ENCODE measurements around the gene PLA2G2D. TPM values are rescaled to one million over a fixed set of nuclear protein-coding genes. Genes with fewer than 3 reads are reported as not detected.
"Not testable (repeated sequence)": the region's sequence is repeated elsewhere in the genome, so short reads cannot be mapped to it uniquely, and the experiment has no call there.

The PLA2G2D gene
- total and polyA plus RNA-seq, 2 experiments from 2014 or later: not detected

DNA sequence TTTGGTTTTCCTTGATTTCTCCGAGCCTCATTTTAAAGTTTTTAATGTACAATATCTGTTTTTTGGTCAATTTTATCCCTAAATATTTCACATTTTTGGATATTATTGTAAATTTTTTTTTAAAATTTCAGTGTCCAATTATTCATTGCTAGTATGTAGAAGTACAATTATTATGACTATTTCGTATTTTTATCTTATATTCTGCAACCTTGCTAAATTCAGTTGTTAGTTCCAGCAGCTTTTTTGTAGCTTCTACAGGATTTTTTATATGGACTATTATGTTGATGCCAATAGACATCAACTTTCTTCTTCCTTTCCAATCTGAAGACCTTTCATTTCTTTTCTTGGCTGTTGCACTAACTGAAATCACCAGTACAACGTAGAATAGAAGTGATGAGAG is 15.7 kb upstream of the PLA2G2D start:
- Histone ChIP-seq H3K27me3 (no peaks in the 10 kb centered on the region), H3K36me3 (replicated peaks; ENCODE audit: insufficient read depth, low read depth) (no peaks in the 10 kb centered on the region), H4K20me1 (ENCODE audit: insufficient read depth, poor library complexity, severe bottlenecking) (no peaks in the 10 kb centered on the region), H3K27ac (no peak overlapping the region), H3K4me2 (no peak overlapping the region), H3K79me2 (no peaks in the 10 kb centered on the region), H2AFZ (no peak overlapping the region), H3K4me3 (no peak overlapping the region), H3K4me1 (ENCODE audit: insufficient read depth) (no peaks in the 10 kb centered on the region), H3K9me3 (ENCODE audit: low read depth) (no peaks in the 10 kb centered on the region), H3K9me2 (replicated peaks; ENCODE audit: insufficient read depth) (no peaks in the 10 kb centered on the region)
- DNase-seq (ENCODE audit: low spot score): no peak
- no peak for TF ChIP-seq EZH2 (IDR thresholded peaks at IDR 0.05; ENCODE audit: borderline replicate concordance)
- TF ChIP-seq, protein P1, sequence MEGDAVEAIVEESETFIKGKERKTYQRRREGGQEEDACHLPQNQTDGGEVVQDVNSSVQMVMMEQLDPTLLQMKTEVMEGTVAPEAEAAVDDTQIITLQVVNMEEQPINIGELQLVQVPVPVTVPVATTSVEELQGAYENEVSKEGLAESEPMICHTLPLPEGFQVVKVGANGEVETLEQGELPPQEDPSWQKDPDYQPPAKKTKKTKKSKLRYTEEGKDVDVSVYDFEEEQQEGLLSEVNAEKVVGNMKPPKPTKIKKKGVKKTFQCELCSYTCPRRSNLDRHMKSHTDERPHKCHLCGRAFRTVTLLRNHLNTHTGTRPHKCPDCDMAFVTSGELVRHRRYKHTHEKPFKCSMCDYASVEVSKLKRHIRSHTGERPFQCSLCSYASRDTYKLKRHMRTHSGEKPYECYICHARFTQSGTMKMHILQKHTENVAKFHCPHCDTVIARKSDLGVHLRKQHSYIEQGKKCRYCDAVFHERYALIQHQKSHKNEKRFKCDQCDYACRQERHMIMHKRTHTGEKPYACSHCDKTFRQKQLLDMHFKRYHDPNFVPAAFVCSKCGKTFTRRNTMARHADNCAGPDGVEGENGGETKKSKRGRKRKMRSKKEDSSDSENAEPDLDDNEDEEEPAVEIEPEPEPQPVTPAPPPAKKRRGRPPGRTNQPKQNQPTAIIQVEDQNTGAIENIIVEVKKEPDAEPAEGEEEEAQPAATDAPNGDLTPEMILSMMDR (IDR thresholded peaks at IDR 0.05; ENCODE audit: poor library complexity): no peak
- TF ChIP-seq EZH2phosphoT487 (IDR thresholded peaks at IDR 0.05; ENCODE audit: low read depth, severe bottlenecking, unreplicated experiment): no peak
- 91% methylated on average over 3 of the region's 3 CpGs for WGBS (ENCODE audit: low lambda C conversion rate, missing lambda C conversion rate)

DNA sequence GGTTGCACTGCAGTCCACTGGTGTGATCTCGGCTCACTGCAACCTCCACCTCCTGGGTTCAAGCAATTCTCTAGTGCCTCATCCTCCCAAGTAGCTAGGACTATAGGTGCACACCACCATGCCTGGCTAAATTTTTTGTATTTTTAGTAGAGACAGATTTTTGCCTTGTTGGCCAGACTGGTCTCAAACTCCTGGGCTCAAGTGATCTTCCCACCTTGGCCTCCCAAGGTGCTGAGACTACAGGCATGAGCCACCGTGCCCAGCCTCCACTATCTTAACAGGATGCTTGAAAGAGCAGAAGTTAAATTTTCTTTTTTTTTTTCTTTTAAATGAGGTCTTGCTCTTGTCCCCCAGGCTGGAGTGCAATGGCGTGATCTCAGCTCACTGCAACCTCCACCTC is 11.2 kb upstream of the PLA2G2D start:
- WGBS (ENCODE audit: low lambda C conversion rate, missing lambda C conversion rate): 96% methylated on average over 3 of the region's 3 CpGs
- H3K4me2 ChIP-seq; H3K4me1 ChIP-seq (ENCODE audit: insufficient read depth): not testable (repeated sequence)

DNA sequence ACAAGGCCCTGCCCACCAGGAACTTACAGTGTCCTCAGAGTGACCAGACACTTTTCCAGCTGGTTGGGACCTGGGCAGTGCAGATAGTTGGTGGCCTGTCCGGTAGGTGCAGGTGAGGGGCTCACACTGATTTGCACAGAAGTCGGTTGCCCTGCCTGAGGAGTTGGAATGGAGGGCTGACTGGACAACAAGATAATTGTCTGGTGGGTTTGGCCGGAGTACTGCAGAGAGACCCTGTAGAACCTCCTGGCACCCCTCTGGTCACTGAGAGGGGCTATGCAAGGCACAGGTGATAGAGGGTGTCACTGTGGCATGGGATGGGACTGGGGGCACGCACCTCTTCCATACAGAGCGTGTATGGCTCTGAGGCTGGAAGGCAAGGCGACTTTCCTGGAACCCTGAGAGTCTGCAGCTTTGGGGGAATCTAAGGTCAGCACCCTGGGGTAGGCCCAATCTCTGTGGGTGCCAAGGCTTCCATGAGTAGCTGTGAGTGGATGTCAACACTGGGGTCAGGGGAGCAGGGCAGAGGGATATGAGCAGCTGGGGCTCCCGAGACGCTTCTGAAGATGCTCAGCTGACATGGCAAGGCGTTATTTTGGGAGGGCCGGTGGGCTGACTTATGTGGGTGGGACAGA is 7.6 kb upstream of the PLA2G2D start:
- 97% methylated on average over 7 of the region's 10 CpGs for WGBS (ENCODE audit: low lambda C conversion rate, missing lambda C conversion rate)

More for the DNA sequence above, 11.2 kb upstream of the PLA2G2D start:
- not testable (repeated sequence) for H3K9me2 ChIP-seq (replicated peaks; ENCODE audit: insufficient read depth); H3K36me3 ChIP-seq (replicated peaks; ENCODE audit: insufficient read depth, low read depth); H3K27ac ChIP-seq; H3K27me3 ChIP-seq; H3K79me2 ChIP-seq; H4K20me1 ChIP-seq (ENCODE audit: insufficient read depth, poor library complexity, severe bottlenecking); H3K9me3 ChIP-seq (ENCODE audit: low read depth); H2AFZ ChIP-seq; DNase-seq (ENCODE audit: low spot score); H3K4me3 ChIP-seq

DNA sequence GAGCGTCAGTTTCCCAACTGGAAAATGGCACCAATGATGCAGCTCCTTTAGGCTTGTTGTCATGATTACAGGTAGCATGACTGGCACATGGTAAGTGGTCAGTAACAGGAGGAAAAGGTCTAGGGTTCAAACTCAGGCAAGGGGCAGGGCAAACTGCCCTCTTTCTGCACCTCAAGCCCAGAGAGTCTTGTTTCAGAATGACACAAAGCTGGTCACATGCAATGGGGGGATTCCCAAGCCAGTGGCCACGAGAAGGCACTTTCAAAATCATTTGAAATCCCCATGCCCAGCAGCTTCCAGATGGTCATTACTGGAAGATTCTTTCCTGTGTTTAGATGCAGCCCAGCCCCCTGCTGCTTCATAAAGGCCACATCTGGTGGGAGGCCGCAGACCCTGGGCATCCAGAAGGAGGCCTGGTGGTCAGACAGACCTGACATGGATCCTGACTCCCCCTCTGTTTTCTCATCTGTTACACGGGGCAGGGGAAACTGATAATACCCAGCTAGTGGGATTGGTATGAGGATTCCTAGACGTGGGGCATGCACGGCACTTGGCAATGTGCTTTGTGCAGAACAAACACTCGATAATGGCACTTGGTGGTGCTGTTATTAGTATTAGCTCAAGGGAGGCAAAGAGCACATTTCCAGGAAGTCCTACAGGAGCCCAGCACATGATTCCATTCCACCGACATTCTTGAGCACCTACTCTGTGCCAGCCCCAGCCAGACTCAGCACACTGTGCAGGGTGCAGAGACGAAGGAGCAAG is 6.9 kb upstream of the PLA2G2D start:
- Histone ChIP-seq H3K4me1 (ENCODE audit: insufficient read depth) (no peaks in the 10 kb centered on the region), H3K9me3 (ENCODE audit: low read depth) (no peaks in the 10 kb centered on the region), H3K27ac (no peak overlapping the region), H3K9me2 (replicated peaks; ENCODE audit: insufficient read depth) (no peaks in the 10 kb centered on the region), H3K27me3 (no peaks in the 10 kb centered on the region), H3K4me2 (no peak overlapping the region), H3K36me3 (replicated peaks; ENCODE audit: insufficient read depth, low read depth) (no peaks in the 10 kb centered on the region), H2AFZ (no peak overlapping the region), H4K20me1 (ENCODE audit: insufficient read depth, poor library complexity, severe bottlenecking) (no peaks in the 10 kb centered on the region), H3K79me2 (no peaks in the 10 kb centered on the region), H3K4me3 (no peak overlapping the region)
- 83% methylated on average over 9 of the region's 9 CpGs for WGBS (ENCODE audit: low lambda C conversion rate, missing lambda C conversion rate)
- no peak for DNase-seq (ENCODE audit: low spot score)
- TF ChIP-seq EZH2phosphoT487 (IDR thresholded peaks at IDR 0.05; ENCODE audit: low read depth, severe bottlenecking, unreplicated experiment) (no peak), EZH2 (IDR thresholded peaks at IDR 0.05; ENCODE audit: borderline replicate concordance) (no peak)
- TF ChIP-seq, protein P1 (IDR thresholded peaks at IDR 0.05; ENCODE audit: poor library complexity): no peak

More for the DNA sequence above, 7.6 kb upstream of the PLA2G2D start:
- Histone ChIP-seq H3K9me3 (ENCODE audit: low read depth) (no peaks in the 10 kb centered on the region), H3K9me2 (replicated peaks; ENCODE audit: insufficient read depth) (no peaks in the 10 kb centered on the region), H3K27me3 (no peaks in the 10 kb centered on the region), H3K4me3 (no peak overlapping the region), H3K4me1 (ENCODE audit: insufficient read depth) (no peaks in the 10 kb centered on the region), H2AFZ (no peak overlapping the region), H3K79me2 (no peaks in the 10 kb centered on the region), H3K4me2 (no peak overlapping the region), H3K36me3 (replicated peaks; ENCODE audit: insufficient read depth, low read depth) (no peaks in the 10 kb centered on the region), H3K27ac (no peak overlapping the region), H4K20me1 (ENCODE audit: insufficient read depth, poor library complexity, severe bottlenecking) (no peaks in the 10 kb centered on the region)
- TF ChIP-seq, protein P1 (IDR thresholded peaks at IDR 0.05; ENCODE audit: poor library complexity): no peak
- TF ChIP-seq EZH2 (IDR thresholded peaks at IDR 0.05; ENCODE audit: borderline replicate concordance): no peak
- no peak for TF ChIP-seq EZH2phosphoT487 (IDR thresholded peaks at IDR 0.05; ENCODE audit: low read depth, severe bottlenecking, unreplicated experiment)
- no peak for DNase-seq (ENCODE audit: low spot score)
